ENCODE data around the gene REPIN1. TPM values are rescaled to one million over a fixed set of nuclear protein-coding genes. Genes with fewer than 3 reads are reported as not detected.

The REPIN1 gene
- total RNA-seq, 1 experiment from 2014 or later, result 189 TPM

- H3K36me3 Mint-ChIP-seq (ENCODE audit: insufficient read depth, unreplicated experiment), result peaks cover 79% of the 10 kb centered on the region
- H3K9me3 Mint-ChIP-seq (ENCODE audit: low read depth, unreplicated experiment), result no peaks in the 10 kb centered on the region
- no peak for TF ChIP-seq CTCF (IDR thresholded peaks at IDR 0.05; ENCODE audit: unreplicated experiment)
- peak overlapping the region; percentile 7 for H3K4me3 Mint-ChIP-seq (ENCODE audit: low read depth, unreplicated experiment)
- CTCF ChIA-PET, result no interaction called here
- H3K4me1 Mint-ChIP-seq (ENCODE audit: low read depth, unreplicated experiment), result peaks cover 66% of the 10 kb centered on the region
- DNase-seq, result no peak
- no peaks in the 10 kb centered on the region for H3K27me3 Mint-ChIP-seq (ENCODE audit: unreplicated experiment)
- H3K27ac Mint-ChIP-seq (ENCODE audit: unreplicated experiment), result peak overlapping the region; percentile 65
- BruUV-seq (replicated peaks), result no TSS peak
- intact Hi-C loops (cut with micrococcal nuclease; ENCODE audit: unreplicated experiment), result no loop called here
These were observed 7.3 kb downstream of the REPIN1 start for GRCh38 chr7:150375662-150376521.

DNA sequence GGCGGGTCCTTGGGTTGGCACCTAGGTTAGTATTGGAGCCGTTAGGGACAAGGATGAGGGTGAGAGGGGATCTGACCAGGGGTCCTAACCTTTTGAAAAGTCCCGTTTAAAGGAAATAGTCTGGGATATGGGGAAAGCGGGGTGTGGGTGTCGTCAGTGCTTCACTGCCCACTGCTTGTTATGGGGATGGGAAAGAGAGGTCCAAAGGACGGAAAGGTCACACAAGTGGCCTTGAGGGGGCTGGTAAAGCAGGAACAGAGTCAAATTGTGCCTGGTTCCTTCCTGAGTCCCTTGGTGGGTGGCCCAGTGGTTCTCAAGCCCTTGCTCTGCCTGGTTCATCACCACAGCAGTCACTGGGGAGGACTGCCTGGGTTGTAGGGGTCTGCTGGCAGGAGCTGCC lies 7.9 kb downstream of the REPIN1 start:
- no peak for TF ChIP-seq CTCF (IDR thresholded peaks at IDR 0.05; ENCODE audit: unreplicated experiment)
- H3K4me1 Mint-ChIP-seq (ENCODE audit: low read depth, unreplicated experiment), result peaks cover 64% of the 10 kb centered on the region
- H3K9me3 Mint-ChIP-seq (ENCODE audit: low read depth, unreplicated experiment), result no peaks in the 10 kb centered on the region
- peaks cover 76% of the 10 kb centered on the region for H3K36me3 Mint-ChIP-seq (ENCODE audit: insufficient read depth, unreplicated experiment)
- intact Hi-C loops (cut with micrococcal nuclease; ENCODE audit: unreplicated experiment), result no loop called here
- H3K4me3 Mint-ChIP-seq (ENCODE audit: low read depth, unreplicated experiment), result peak overlapping the region; percentile 7
- no peak for DNase-seq
- no TSS peak for BruUV-seq (replicated peaks)
- no peaks in the 10 kb centered on the region for H3K27me3 Mint-ChIP-seq (ENCODE audit: unreplicated experiment)
- CTCF ChIA-PET, result no interaction called here
- H3K27ac Mint-ChIP-seq (ENCODE audit: unreplicated experiment), result peak overlapping the region; percentile 65

- H3K4me1 Mint-ChIP-seq (ENCODE audit: low read depth, unreplicated experiment), result peaks cover 64% of the 10 kb centered on the region
- TF ChIP-seq CTCF (IDR thresholded peaks at IDR 0.05; ENCODE audit: unreplicated experiment), result no peak
- intact Hi-C loops (cut with micrococcal nuclease; ENCODE audit: unreplicated experiment), result no loop called here
These were observed 8.6 kb downstream of the REPIN1 start for GRCh38 chr7:150377196-150377595.

DNA sequence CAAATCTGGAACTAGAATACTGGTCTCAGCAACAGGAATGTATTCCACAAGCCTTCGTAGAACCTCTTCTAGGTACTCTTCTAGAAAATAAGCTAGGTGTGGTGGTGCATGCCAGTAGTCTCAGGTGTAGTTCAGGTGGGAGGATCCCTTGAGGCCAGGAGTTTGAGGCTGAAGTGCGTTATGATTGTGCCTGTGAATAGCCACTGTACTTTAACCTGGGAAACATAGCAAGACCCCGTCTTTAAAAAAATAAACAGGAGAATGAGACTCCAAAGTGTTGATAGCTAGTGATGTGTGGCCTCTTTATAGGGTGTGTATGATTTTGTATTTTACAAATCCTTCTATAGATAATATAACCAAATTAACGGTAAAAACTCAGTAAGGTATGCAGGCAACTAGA lies 9.0 kb downstream of the REPIN1 start:
- Mint-ChIP-seq H3K36me3 (ENCODE audit: insufficient read depth, unreplicated experiment) (peaks cover 68% of the 10 kb centered on the region), H3K4me3 (ENCODE audit: low read depth, unreplicated experiment) (peak overlapping the region; percentile 96), H3K9me3 (ENCODE audit: low read depth, unreplicated experiment) (no peaks in the 10 kb centered on the region), H3K27ac (ENCODE audit: unreplicated experiment) (peak overlapping the region; percentile 65), H3K4me1 (ENCODE audit: low read depth, unreplicated experiment) (peaks cover 62% of the 10 kb centered on the region), H3K27me3 (ENCODE audit: unreplicated experiment) (no peaks in the 10 kb centered on the region)
- TF ChIP-seq CTCF (IDR thresholded peaks at IDR 0.05; ENCODE audit: unreplicated experiment), result no peak
- CTCF ChIA-PET, result interaction anchor here (1.0 kb wide), 1 partner anchor 28 kb away, joined by 4 read pairs; a partner anchor contains a TSS
- intact Hi-C loops (cut with micrococcal nuclease; ENCODE audit: unreplicated experiment), result no loop called here
- no TSS peak for BruUV-seq (replicated peaks)
- DNase-seq, result no peak

More at GRCh38 chr7:150377196-150377595, 8.6 kb downstream of the REPIN1 start:
- DNase-seq, result no peak
- Mint-ChIP-seq H3K4me3 (ENCODE audit: low read depth, unreplicated experiment) (peak overlapping the region; percentile 96), H3K27me3 (ENCODE audit: unreplicated experiment) (no peaks in the 10 kb centered on the region), H3K9me3 (ENCODE audit: low read depth, unreplicated experiment) (no peaks in the 10 kb centered on the region), H3K27ac (ENCODE audit: unreplicated experiment) (peak overlapping the region; percentile 65), H3K36me3 (ENCODE audit: insufficient read depth, unreplicated experiment) (peaks cover 72% of the 10 kb centered on the region)
- BruUV-seq (replicated peaks), result no TSS peak
- CTCF ChIA-PET, result no interaction called here
